EL (cell line): ENCODE results near the gene TRAPPC4.
A peak's percentile ranks its signal among the peaks of the same experiment; 100 is the strongest.
"Not testable (repeated sequence)": the region's sequence is repeated elsewhere in the genome, so short reads cannot be mapped to it uniquely, and the experiment has no call there.

Source experiments
- DNase-seq: peaks from one replicate; pipeline ENCODE4 v3.0.0-alpha.2; 2016

Gene TRAPPC4

DNA sequence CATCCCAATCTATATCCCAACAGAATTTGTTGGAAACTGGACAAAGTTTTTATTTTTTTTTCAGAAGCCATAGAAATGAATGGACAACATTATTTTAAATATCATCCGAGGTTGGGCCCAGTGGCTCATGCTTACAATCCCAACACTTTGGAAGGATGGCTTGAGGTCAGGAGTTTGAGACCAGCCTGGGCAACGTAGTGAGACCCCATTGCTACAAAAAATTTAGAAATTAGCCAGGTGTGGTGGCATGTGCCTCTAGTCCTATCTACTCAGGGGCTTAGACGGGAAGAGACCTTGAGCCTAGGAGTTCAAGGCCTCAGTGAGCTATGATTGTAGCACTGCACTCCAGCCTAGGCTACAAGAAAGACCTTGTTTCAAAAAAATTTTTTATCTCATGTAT is 16.2 kb downstream of the TRAPPC4 start:
- no peak for DNase-seq

DNA sequence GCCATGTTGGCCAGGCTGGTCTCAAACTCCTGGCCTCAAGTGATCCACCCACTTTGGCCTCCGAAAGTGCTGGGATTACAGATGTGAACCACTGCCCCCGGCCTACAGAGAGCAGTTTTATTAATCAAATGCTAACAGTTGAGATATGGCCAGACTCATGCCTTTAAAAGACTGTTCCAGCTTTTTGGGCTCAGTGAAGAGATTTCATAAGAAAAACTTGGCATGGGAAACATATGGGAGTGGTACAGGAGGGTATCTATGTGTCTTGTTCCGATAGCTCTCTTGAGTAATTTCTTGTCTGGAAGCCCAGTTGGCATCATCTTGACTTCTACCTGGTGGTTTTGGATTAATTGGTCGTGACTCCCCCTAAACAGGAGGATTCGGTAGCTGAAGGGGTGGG is 20.3 kb downstream of the TRAPPC4 start:
- DNase-seq = no peak

GRCh38 chr11:119039471-119039870 is 20.9 kb downstream of the TRAPPC4 start:
- DNase-seq = not testable (repeated sequence)

DNA sequence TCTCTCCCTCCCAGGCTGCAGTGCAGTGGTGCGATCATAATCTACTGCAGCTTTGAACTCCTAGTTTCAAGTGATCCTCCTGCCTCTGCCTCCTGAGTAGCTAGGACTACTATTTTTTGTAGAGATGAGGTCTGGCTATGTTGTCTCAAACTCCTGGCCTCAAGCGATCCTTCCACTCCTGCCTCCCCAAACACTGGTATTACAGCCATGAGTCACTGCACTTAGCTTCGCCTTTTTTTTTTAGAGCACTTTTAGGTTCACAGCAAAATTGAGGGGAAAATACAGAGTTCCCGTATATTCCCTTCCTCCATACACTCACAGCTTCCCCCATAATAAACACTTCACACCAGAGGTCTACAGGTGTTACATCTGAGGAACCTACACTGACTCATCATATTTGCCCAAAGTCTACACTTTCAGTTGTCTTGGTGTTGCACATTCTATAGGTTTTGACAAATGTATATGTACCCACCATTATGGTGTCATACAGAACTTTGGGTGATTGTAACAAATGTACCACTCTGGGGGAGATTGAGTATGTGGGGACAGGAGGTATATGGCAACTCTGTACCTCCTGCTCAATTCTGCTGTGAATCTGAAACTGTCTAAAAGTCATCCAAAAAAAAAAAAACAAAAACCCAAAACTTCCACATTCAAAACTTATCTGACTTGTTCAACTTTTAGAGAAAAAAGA is 23.4 kb downstream of the TRAPPC4 start:
- DNase-seq = no peak

DNA sequence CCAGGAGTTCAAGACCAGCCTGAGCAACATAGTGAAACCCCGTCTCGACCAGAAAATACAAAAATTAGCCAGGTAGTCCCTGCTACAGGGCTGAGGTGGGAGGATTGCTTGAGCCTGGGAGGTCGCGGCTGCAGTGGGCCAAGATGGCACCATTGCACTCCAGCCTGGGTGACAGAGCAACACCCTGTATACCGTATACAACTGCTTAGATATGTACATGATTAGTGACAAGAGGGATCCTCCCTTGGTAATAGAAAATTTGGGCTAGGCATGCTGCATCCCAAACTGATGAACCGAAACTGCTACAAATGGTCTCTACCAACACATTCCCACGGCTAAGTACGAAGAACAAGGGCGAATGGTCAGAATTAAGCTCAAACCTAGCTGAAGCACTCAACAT is 24.4 kb downstream of the TRAPPC4 start:
- no peak for DNase-seq

- no peak for DNase-seq
Observed at GRCh38 chr11:119044708-119045107, 26.1 kb downstream of the TRAPPC4 start.

- no peak for DNase-seq
Observed at GRCh38 chr11:119046489-119046888, 27.9 kb downstream of the TRAPPC4 start.

GRCh38 chr11:119047205-119047604 is 28.6 kb downstream of the TRAPPC4 start:
- no peak for DNase-seq

DNA sequence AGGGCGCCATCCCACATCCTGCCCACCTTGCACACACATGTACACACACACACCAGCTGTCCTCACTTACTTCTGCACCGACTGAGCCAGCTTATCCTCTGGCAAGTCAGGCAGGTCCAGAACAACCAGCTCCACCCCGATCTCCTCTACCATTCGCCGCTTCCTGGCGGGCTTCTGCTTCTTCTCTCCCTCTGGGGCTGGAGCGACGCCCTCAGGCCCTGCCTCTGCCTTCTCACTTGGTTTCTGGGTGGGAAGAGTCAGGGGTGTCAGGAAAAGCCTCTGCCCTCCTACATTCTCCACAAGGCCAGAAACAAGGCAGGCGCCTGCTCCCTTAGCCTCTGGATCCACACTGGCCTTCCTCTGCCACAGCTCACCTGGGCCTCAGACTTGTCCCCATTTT is 30.1 kb downstream of the TRAPPC4 start:
- no peak for DNase-seq

- no peak for DNase-seq
Observed at GRCh38 chr11:119049081-119049480, 30.5 kb downstream of the TRAPPC4 start.

GRCh38 chr11:119051440-119052162 is 33.0 kb downstream of the TRAPPC4 start:
- DNase-seq = no peak

DNA sequence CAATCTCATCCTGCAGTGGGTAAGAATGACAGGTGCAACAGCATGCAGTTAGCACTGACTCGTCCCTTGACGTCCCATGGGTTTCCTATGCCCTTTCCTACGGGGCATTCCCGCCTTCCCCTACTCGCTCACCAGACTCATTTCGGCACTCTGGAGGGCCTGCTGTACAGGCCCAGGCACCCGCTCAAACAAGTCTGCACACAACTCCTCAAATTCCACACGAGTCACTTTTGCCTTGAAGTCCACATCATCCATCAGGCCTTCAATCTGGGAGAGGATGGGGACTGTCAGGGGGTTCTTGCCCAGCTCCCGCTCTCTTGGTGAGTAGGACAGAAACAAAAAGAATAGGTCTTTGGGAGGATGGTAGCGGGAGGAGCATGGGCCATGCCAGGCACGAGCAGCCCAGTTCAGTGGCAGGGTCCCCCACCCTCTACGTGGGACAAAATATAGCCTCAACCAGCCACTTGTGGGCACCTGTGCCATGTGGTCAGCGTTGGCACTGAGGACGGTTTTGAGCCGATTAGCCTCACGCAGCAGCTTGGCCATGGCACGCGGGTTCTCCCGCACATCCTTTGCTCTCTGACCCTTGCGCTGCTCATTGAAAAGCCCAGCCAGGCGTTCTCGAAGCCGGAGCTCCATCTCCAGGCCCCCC is 33.7 kb downstream of the TRAPPC4 start:
- DNase-seq = no peak

- no peak for DNase-seq
Observed at GRCh38 chr11:119054418-119054817, 35.9 kb downstream of the TRAPPC4 start.

- peak; percentile 57 for DNase-seq
Observed at GRCh38 chr11:119055901-119056300, 37.3 kb downstream of the TRAPPC4 start.

DNA sequence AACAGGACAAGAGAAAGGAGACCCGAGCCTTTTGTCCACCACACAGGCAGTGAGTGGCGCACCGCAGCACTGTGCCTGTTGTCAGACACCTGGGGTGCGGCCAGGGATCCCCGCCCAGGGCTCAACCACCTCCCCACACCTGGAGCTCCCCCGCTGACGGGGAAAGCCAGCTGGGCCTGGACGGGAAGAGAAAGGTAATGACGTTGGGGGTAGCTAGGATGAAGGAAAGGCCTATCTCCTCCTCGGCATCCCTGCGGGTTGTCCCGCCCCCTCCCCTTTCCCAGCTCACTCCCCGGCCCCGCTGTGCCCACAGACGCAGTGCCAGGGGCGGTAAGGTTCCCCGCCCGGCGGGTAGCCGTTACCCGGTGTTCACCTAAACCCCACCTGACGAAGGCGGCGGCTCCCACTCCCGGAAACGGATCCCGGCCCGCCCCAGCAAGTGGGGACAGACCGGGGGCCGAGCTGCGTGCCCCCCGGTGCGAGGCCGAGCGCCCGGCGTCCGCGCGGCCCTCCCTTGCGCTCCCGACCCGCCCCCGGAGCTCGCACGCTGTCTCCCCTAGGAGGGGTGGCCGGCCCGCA is 37.9 kb downstream of the TRAPPC4 start:
- DNase-seq = no peak

- DNase-seq = peak; percentile 97
Observed at GRCh38 chr11:119057000-119057769, 38.6 kb downstream of the TRAPPC4 start, which contains the start of gene HYOU1. Gene HYOU1 (minus strand): TSS chr11:119057205. CDS start chr11:119056160, 1,045 bp downstream.

DNA sequence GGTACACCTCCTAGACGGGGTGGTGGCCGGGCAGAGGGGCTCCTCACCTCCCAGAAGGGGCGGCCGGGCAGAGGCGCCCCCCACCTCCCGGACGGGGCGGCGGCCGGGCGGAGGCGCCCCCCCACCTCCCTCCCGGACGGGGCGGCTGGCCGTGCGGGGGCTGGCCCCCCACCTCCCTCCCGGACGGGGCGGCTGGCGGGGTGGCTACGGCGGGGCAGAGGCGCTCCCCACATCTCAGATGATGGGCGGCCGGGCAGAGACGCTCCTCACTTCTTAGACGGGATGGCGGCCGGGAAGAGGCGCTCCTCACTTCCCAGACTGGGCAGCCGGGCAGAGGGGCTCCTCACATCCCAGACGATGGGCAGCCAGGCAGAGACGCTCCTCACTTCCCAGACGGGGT is 40.6 kb downstream of the TRAPPC4 start:
- DNase-seq = not testable (repeated sequence)

DNA sequence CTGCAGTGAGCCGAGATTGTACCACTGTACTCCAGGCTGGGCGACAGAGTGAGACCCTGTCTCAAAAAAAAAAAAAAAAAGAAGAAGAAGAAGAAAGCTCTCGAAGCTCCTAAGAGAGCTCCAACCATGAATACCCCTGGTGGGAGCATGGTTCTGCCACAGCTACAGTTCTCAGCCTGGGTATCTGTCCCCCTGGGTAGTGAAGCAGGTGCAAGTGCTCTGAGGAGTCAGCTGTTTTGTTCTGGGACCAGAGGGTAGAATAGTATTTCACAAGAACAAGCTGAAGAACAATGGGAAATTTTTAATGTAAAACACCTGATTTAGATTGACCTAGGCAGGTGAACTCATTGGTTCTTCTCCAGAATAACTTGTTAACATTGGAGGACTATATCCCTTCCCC is 42.7 kb downstream of the TRAPPC4 start:
- DNase-seq = no peak

GRCh38 chr11:119062779-119063178 is 44.2 kb downstream of the TRAPPC4 start:
- DNase-seq = peak; percentile 56

GRCh38 chr11:119065369-119065768 is 46.8 kb downstream of the TRAPPC4 start:
- peak; percentile 47 for DNase-seq

GRCh38 chr11:119067371-119068222 is 49.0 kb downstream of the TRAPPC4 start, which contains the start of gene VPS11:
Gene VPS11 (plus strand): TSS chr11:119067818. CDS start chr11:119067824, 6 bp downstream.
- peak; percentile 98 for DNase-seq
